A673 (cell line): ENCODE measurements around the gene TMBIM1.

Experiments
- CTCF ChIP-seq: fragments of 300-800, 200-600 bp; sonication (generic); conservative IDR thresholded peaks from 2 replicates; pipeline ENCODE4 v1.5.1; 2017; ENCODE audit warnings: low read depth, mild to moderate bottlenecking, antibody characterized with exemption, low read length, moderate library complexity, mixed read lengths
- EZH2 ChIP-seq: fragments of 200-600 bp; sonication (generic); IDR thresholded peaks from 2 replicates; pipeline ENCODE4 v1.6.1; 2017; ENCODE audit warnings: borderline replicate concordance, low read depth, mild to moderate bottlenecking, mixed read lengths, antibody characterized with exemption, low read length; ENCODE audit not compliant: poor library complexity, severe bottlenecking

DNA sequence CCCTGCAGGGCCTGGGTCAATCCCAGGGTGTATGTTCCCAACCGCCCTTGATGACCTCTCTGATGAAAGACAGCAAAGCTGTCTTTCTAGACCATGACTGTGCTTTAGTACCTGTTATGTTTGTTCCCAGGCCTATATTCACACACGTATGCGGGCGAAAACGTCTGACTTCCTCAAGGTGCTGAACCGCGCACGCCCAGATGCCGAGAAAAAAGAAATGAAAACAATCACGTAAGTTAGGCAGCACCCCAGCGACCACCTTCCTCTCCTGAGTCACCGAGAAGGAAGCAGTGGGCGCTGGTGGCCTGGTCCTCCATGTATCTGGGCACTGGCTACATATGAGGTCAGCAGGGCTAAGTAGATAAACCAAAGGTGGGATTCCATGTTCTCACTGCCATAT, 42.6 kb downstream of the TMBIM1 start:
- TF ChIP-seq CTCF (no peak), EZH2 (no peak)
